ENCODE results near the gene PCDHB5. TPM values are rescaled to one million over a fixed set of nuclear protein-coding genes. Genes with fewer than 3 reads are reported as not detected.
"Not testable (repeated sequence)": the region's sequence is repeated elsewhere in the genome, so short reads cannot be mapped to it uniquely, and the experiment has no call there.

Gene PCDHB5
- total and polyA plus RNA-seq, 10 of the 15 experiments (the other 5 are each of a cell fraction or from before 2014, with no cell fraction given) = 0.09 TPM; not detected in 9

DNA sequence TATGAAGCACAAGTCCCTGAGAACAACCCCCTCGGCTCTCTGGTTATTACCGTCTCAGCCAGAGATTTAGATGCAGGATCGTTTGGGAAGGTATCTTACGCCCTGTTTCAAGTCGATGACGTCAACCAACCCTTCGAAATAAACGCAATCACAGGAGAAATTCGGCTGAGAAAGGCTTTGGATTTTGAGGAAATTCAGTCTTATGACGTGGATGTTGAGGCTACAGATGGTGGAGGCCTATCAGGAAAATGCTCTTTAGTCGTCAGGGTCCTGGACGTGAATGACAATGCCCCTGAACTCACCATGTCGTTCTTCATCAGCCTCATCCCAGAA lies 16.0 kb downstream of the PCDHB5 start:
- 35% methylated on average over 13 of the region's 13 CpGs for WGBS (ENCODE audit: insufficient coverage, insufficient replicate concordance, low lambda C conversion rate, missing lambda C conversion rate)

DNA sequence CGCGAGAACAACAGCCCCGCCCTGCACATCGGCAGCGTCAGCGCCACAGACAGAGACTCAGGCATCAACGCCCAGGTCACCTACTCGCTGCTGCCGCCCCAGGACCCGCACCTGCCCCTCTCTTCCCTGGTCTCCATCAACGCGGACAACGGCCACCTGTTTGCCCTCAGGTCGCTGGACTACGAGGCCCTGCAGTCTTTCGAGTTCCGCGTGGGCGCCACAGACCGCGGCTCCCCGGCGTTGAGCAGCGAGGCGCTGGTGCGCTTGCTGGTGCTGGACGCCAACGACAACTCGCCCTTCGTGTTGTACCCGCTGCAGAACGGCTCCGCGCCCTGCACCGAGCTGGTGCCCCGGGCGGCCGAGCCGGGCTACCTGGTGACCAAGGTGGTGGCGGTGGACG lies 16.6 kb downstream of the PCDHB5 start:
- H3K4me1 ChIP-seq (ENCODE audit: control insufficient read depth, insufficient read depth, low read length); DNase-seq (ENCODE audit: low read depth, low spot score); BruUV-seq (replicated peaks); POLR2A ChIA-PET; ATAC-seq; SMC1A ChIA-PET (ENCODE audit: uncharacterized antibody, unreplicated experiment); CTCF ChIA-PET; H3K27me3 ChIP-seq (replicated peaks in 1 of 2; ENCODE audit: control insufficient read depth in 2 of 2, insufficient read depth in 2 of 2, low read length in 1 of 2); FAIRE-seq; H3K4me2 ChIP-seq (ENCODE audit: control insufficient read depth, insufficient read depth); H2AFZ ChIP-seq (ENCODE audit: control insufficient read depth, low read depth, low read length); H3K79me2 ChIP-seq (ENCODE audit: control insufficient read depth, insufficient read depth, low read length); H3K4me3 ChIP-seq; H3K27ac ChIP-seq (ENCODE audit: control insufficient read depth, insufficient read depth); H3K9ac ChIP-seq (ENCODE audit: control insufficient read depth, insufficient read depth, low read length); RAD21 ChIA-PET (ENCODE audit: unreplicated experiment); H3K9me3 ChIP-seq (replicated peaks; ENCODE audit: control insufficient read depth, insufficient read depth, low read length); H3K36me3 ChIP-seq (ENCODE audit: control insufficient read depth in 2 of 2, insufficient read depth in 2 of 2, low read length in 1 of 2); H4K20me1 ChIP-seq (ENCODE audit: control insufficient read depth, insufficient read depth); in situ Hi-C loops (cut with MboI); intact Hi-C loops (cut with micrococcal nuclease; ENCODE audit: unreplicated experiment): not testable (repeated sequence)
- WGBS (ENCODE audit: insufficient coverage, insufficient replicate concordance, low lambda C conversion rate, missing lambda C conversion rate) = 89% methylated on average over 14 of the region's 41 CpGs

More for the DNA sequence above, 16.0 kb downstream of the PCDHB5 start:
- no peaks in the 10 kb centered on the region for H3K4me1 ChIP-seq (ENCODE audit: control insufficient read depth, insufficient read depth, low read length)
- CTCF ChIA-PET = interaction anchor here (1.7 kb wide), 1 partner anchor 413 kb away, joined by 4 read pairs; no protein-coding TSS in a partner anchor
- intact Hi-C loops (cut with micrococcal nuclease; ENCODE audit: unreplicated experiment) = no loop called here
- H3K36me3 ChIP-seq (ENCODE audit: control insufficient read depth in 2 of 2, insufficient read depth in 2 of 2, low read length in 1 of 2) = no peaks in the 10 kb centered on the region
- no peak overlapping the region for H3K4me3 ChIP-seq
- no peaks in the 10 kb centered on the region for H3K79me2 ChIP-seq (ENCODE audit: control insufficient read depth, insufficient read depth, low read length)
- no peak for TF ChIP-seq KLF5 (IDR thresholded peaks at IDR 0.05; ENCODE audit: partially characterized antibody)
- no peak for DNase-seq (ENCODE audit: low read depth, low spot score)
- in situ Hi-C loops (cut with MboI) = no loop called here
- no peaks in the 10 kb centered on the region for H4K20me1 ChIP-seq (ENCODE audit: control insufficient read depth, insufficient read depth)
- no peak overlapping the region for H3K27ac ChIP-seq (ENCODE audit: control insufficient read depth, insufficient read depth)
- SMC1A ChIA-PET (ENCODE audit: uncharacterized antibody, unreplicated experiment) = no interaction called here
- POLR2A ChIA-PET = no interaction called here
- no peak overlapping the region for H3K9ac ChIP-seq (ENCODE audit: control insufficient read depth, insufficient read depth, low read length)
- H3K4me2 ChIP-seq (ENCODE audit: control insufficient read depth, insufficient read depth) = no peak overlapping the region
- FAIRE-seq = no peak
- RAD21 ChIA-PET (ENCODE audit: unreplicated experiment) = no interaction called here
- H2AFZ ChIP-seq (ENCODE audit: control insufficient read depth, low read depth, low read length) = no peak overlapping the region
- no peaks in the 10 kb centered on the region; the same call in 1 of the 3 replicates for H3K9me3 ChIP-seq (replicated peaks; ENCODE audit: control insufficient read depth, insufficient read depth, low read length)
- H3K27me3 ChIP-seq (replicated peaks in 1 of 2; ENCODE audit: control insufficient read depth in 2 of 2, insufficient read depth in 2 of 2, low read length in 1 of 2) = no peaks in the 10 kb centered on the region
- no peak for ATAC-seq
- no TSS peak for BruUV-seq (replicated peaks)

DNA sequence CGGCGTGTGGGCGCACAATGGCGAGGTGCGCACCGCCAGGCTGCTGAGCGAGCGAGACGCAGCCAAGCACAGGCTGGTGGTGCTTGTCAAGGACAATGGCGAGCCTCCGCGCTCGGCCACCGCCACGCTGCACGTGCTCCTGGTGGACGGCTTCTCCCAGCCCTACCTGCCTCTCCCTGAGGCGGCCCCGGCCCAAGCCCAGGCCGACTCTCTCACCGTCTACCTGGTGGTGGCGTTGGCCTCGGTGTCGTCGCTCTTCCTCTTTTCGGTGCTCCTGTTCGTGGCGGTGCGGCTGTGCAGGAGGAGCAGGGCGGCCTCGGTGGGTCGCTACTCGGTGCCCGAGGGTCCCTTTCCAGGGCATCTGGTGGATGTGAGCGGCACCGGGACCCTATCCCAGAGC lies 17.1 kb downstream of the PCDHB5 start:
- H3K4me2 ChIP-seq (ENCODE audit: control insufficient read depth, insufficient read depth); DNase-seq (ENCODE audit: low read depth, low spot score); intact Hi-C loops (cut with micrococcal nuclease; ENCODE audit: unreplicated experiment); ATAC-seq; FAIRE-seq; H3K9me3 ChIP-seq (replicated peaks; ENCODE audit: control insufficient read depth, insufficient read depth, low read length); H3K27me3 ChIP-seq (replicated peaks in 1 of 2; ENCODE audit: control insufficient read depth in 2 of 2, insufficient read depth in 2 of 2, low read length in 1 of 2); POLR2A ChIA-PET; H3K36me3 ChIP-seq (ENCODE audit: control insufficient read depth in 2 of 2, insufficient read depth in 2 of 2, low read length in 1 of 2); H3K9ac ChIP-seq (ENCODE audit: control insufficient read depth, insufficient read depth, low read length); H3K79me2 ChIP-seq (ENCODE audit: control insufficient read depth, insufficient read depth, low read length); RAD21 ChIA-PET (ENCODE audit: unreplicated experiment); H3K27ac ChIP-seq (ENCODE audit: control insufficient read depth, insufficient read depth); H3K4me1 ChIP-seq (ENCODE audit: control insufficient read depth, insufficient read depth, low read length); BruUV-seq (replicated peaks); H4K20me1 ChIP-seq (ENCODE audit: control insufficient read depth, insufficient read depth); in situ Hi-C loops (cut with MboI); H3K4me3 ChIP-seq; SMC1A ChIA-PET (ENCODE audit: uncharacterized antibody, unreplicated experiment); H2AFZ ChIP-seq (ENCODE audit: control insufficient read depth, low read depth, low read length): not testable (repeated sequence)
- WGBS (ENCODE audit: insufficient coverage, insufficient replicate concordance, low lambda C conversion rate, missing lambda C conversion rate) = 66% methylated on average over 28 of the region's 36 CpGs
- CTCF ChIA-PET = interaction anchor here (1.1 kb wide), 1 partner anchor 323 kb away, joined by 3 read pairs; the partner anchor contains the start of gene PCDHGC3
